KOPT-K1 (cell line): ENCODE data around the gene NPHP3.
"Not testable (repeated sequence)": the region's sequence is repeated elsewhere in the genome, so short reads cannot be mapped to it uniquely, and the experiment has no call there.

ENCODE experiments used
- H3K27ac ChIP-seq: fragments of 200-600 bp; sonication (generic); 2 replicates; pipeline ENCODE4 v1.5.1; 2016; ENCODE audit warnings: antibody characterized with exemption, mild to moderate bottlenecking, low read depth, low read length; ENCODE audit not compliant: poor library complexity, severe bottlenecking
- H3K36me3 ChIP-seq: fragments of 200-600 bp; sonication (generic); 2 replicates; pipeline ENCODE4 v1.5.1; 2017; ENCODE audit warnings: antibody characterized with exemption, mild to moderate bottlenecking, low read length, moderate library complexity; ENCODE audit not compliant: insufficient read depth
- H3K9me3 ChIP-seq: fragments of 200-600 bp; sonication (generic); 2 replicates; pipeline ENCODE4 v1.5.1; 2017; ENCODE audit warnings: antibody characterized with exemption, low read length, mild to moderate bottlenecking; ENCODE audit not compliant: insufficient read depth, poor library complexity, severe bottlenecking

NPHP3 gene, protein sequence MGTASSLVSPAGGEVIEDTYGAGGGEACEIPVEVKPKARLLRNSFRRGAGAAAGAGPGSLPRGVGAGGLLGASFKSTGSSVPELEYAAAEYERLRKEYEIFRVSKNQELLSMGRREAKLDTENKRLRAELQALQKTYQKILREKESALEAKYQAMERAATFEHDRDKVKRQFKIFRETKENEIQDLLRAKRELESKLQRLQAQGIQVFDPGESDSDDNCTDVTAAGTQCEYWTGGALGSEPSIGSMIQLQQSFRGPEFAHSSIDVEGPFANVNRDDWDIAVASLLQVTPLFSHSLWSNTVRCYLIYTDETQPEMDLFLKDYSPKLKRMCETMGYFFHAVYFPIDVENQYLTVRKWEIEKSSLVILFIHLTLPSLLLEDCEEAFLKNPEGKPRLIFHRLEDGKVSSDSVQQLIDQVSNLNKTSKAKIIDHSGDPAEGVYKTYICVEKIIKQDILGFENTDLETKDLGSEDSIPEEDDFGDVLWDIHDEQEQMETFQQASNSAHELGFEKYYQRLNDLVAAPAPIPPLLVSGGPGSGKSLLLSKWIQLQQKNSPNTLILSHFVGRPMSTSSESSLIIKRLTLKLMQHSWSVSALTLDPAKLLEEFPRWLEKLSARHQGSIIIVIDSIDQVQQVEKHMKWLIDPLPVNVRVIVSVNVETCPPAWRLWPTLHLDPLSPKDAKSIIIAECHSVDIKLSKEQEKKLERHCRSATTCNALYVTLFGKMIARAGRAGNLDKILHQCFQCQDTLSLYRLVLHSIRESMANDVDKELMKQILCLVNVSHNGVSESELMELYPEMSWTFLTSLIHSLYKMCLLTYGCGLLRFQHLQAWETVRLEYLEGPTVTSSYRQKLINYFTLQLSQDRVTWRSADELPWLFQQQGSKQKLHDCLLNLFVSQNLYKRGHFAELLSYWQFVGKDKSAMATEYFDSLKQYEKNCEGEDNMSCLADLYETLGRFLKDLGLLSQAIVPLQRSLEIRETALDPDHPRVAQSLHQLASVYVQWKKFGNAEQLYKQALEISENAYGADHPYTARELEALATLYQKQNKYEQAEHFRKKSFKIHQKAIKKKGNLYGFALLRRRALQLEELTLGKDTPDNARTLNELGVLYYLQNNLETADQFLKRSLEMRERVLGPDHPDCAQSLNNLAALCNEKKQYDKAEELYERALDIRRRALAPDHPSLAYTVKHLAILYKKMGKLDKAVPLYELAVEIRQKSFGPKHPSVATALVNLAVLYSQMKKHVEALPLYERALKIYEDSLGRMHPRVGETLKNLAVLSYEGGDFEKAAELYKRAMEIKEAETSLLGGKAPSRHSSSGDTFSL (N-terminal part only)

DNA sequence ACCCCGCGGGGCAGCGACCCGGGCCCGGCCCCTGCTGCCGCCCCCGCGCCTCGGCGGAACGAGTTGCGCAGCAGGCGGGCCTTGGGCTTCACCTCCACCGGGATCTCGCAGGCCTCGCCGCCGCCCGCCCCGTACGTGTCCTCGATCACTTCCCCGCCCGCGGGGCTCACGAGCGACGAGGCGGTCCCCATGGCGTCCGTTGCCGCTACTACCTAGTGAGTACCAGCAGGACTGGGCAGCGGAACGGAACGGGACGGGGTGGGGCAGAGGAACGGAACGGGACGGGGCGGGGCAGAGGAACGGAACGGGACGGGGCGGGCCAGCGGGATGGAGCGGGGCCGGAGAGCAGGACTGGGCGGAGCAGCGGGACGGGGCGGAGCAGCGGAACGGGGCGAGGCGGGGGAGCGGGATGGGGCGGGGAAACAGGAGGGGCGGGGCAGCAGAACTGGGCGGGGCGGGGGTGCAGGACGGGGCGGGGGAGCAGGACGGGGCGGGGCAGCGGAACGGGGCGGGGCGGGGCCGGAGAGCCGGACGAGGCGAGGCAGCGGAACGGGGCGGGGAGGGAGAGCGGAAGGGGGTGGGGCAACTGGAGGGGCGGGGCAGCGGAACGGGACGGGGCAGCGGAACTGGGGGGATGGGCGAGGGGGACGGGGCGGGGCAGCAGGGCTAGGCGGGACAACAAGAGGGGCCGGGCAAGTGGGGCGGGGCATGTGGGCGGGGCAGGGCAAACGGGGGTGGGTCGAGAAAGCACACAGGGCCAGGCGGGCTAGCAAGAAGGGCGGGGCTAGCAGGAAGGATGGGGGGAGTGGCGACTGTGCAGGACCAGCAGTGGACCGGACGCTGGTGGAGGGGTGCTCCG, at the start of gene NPHP3:
TSS of gene NPHP3 (minus strand) at position 245 of the 859 bp plus-strand sequence. CDS start at position 191, 54 bp downstream.
- Histone ChIP-seq H3K36me3 (no peaks in the 10 kb centered on the region), H3K9me3 (no peaks in the 10 kb centered on the region), H3K27ac (peak within 1 kb of the TSS; percentile 44)

DNA sequence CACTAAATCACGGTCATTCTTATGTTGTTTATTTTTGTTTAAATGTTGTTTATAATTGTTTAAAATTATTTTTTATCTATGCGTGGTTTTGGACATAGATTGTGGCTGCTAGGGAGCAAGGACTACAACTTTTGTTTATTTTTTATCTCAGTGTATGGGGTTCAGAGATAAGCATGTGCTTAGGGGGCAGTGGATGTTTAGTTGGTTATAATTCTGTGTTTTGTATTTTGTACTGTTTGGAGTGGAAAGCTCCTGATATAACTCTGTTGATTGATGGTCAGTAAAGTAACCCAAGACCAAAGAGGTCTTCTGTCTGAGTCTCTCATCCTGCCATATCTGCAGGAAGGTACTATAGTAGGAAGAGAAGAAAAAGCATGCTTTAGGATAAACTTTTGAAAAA, 36.5 kb upstream of the NPHP3 start:
- H3K36me3 ChIP-seq, result no peaks in the 10 kb centered on the region
- H3K27ac ChIP-seq, result no peak overlapping the region
- no peaks in the 10 kb centered on the region for H3K9me3 ChIP-seq

DNA sequence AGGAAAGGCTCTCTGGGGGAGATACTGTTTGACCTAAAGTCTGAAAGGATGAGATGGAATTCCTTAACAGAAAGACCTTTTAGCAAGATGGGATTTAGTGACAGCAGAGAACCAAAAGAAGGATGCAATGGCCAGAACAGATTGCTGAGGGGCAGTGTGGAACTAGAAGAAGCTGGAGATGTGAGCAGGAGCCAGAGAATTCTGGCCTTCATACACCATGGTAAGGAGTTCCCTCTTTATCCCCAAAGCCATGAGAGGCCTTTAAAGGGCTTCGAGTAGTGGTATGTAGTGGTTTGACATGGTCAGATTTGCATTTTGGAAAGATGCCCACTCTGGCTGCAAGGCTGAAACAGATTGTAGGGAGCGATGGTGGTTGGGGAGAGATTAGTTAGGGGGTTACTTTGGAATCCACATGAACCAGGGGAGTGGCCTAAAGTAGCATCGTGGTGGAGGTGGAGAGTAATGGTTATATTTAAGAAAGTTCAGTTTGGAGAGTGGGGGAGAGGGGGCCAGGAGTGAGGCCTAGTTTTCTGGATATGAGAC, 34.0 kb upstream of the NPHP3 start:
- Histone ChIP-seq H3K9me3 (no peaks in the 10 kb centered on the region), H3K27ac (no peak overlapping the region), H3K36me3 (no peaks in the 10 kb centered on the region)

DNA sequence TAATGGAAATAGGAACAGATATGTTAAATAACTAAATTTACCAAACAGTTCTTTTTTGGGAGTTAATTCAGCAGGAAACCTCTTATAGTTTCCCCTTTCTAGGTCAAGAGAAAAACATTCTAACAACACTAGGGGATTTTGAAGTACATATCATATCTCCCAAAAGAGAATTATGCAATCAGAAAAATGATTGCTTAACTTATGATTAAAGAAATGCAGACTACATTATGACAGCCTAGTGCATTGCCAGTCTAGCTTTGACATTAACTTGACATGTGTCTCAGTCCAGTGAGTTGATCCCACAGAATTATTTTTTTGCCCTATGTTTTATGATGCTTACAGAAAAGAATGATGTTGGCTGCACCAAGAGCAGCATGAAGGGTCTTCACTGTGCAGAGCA, 31.7 kb upstream of the NPHP3 start:
- Histone ChIP-seq H3K36me3 (no peaks in the 10 kb centered on the region), H3K27ac (no peak overlapping the region), H3K9me3 (no peaks in the 10 kb centered on the region)

DNA sequence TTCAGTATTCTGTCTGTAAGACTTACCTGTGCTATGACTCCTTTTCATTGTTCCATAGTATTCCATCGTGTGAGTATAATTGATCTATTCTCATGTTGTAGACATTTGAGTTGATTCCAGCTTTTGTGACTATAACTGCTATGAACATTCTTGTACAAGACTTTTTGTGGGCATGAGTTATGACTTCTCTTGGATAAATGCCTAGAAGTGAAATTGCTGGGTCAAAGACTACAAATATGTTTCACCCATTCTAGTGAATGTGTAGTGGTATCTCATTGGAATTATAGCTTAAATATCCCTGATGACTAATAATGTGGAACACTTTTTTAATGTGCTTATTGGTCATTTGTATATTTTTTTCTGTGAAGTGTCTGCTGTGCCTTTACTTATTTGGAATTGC, 27.6 kb upstream of the NPHP3 start:
- H3K36me3 ChIP-seq, result no peaks in the 10 kb centered on the region
- H3K27ac ChIP-seq, result no peak overlapping the region
- H3K9me3 ChIP-seq, result no peaks in the 10 kb centered on the region

DNA sequence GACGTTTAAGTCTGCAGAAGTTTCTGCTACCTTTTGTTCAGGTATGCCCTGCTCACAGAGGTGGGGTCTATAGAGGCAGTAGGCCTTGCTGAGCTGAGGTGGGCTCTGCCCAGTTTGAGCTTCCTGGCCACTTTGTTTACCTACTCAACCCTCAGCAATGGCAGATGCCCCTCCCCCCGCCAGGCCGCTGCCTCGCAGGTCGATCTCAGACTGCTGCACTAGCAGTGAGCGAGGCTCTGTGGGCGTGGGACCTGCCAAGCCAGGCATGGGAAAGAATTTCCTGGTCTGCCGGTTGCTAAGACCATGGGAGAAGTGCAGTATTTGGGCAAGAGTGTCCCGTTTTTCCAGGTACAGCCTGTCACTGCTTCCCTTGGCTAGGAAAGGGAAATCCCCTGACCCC, 24.5 kb upstream of the NPHP3 start:
- H3K36me3 ChIP-seq, H3K27ac ChIP-seq, H3K9me3 ChIP-seq: not testable (repeated sequence)

DNA sequence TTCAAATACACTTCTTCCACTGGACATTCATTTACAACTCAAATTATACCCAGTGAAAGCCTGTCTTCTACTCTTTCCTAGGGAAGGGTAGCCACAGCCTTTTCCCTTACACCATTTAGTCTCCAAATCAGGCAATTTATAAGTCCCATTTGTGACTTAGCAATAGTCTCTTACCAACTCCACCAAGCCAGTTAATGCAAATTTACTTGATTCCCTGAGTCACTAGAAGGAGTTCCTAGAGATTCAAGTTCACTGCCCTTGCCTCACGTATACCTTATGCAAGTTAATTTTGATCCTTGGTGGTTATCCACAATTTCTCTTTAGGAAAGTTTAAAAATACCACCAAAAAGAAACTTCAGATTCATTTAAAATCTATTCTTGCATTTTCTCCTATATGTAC, 16.1 kb upstream of the NPHP3 start:
- H3K9me3 ChIP-seq, result no peaks in the 10 kb centered on the region
- H3K36me3 ChIP-seq, result no peaks in the 10 kb centered on the region
- H3K27ac ChIP-seq, result no peak overlapping the region

DNA sequence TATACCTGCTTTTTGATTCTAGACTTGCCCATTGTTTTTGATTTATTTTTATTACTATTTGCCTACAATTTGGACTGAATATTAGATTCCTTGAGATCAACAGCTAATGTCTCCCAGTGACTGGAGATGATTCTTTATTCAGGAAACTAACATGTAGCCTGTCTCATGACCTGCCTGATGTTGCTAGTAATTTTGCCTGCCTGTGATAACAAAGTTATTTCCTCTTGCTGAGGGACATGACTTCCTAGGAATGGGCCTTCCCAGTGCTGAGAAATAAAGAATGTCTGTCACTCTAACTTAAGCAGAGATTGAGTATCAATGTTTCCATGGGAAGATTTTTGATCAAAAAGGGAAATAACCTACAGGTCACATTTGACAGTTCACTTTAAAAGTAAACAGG, 13.4 kb upstream of the NPHP3 start:
- H3K27ac ChIP-seq, result no peak overlapping the region
- H3K9me3 ChIP-seq, result no peaks in the 10 kb centered on the region

DNA sequence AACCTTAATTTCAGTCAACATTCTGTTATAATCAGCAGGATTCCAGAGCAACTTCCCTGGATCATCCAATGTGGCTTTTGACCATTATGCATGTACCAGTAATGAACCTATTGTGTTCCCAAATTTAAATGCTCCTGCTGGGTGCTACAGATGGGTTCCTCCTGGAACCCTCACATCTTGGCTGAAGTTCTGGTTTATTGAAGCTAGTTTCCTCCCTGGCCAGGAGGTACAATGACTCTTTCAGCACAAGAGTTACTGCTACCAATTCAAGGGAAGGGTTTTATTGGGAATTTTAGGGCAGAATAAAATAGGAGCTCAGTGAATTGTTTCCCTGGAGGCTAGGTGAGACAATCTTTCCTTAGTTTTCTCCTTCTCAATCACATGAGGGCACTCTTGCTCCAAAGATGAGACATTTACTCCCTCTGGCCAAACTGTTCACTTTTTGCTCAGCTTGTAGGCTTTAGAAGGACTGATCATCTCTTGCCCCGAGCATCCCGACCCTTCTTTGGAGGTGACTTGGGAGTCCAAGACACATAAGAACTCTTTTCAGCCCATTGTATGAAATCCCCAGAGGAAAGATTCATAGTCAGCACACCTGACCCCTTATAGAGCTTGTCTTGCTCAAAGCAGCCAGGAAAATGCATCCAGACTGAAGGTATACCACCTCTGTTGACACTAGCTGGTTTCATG, 8.8 kb upstream of the NPHP3 start:
- H3K36me3 ChIP-seq, result no peaks in the 10 kb centered on the region
- no peaks in the 10 kb centered on the region for H3K9me3 ChIP-seq
- no peak overlapping the region for H3K27ac ChIP-seq

More for the DNA sequence above, 13.4 kb upstream of the NPHP3 start:
- H3K36me3 ChIP-seq, result no peaks in the 10 kb centered on the region

DNA sequence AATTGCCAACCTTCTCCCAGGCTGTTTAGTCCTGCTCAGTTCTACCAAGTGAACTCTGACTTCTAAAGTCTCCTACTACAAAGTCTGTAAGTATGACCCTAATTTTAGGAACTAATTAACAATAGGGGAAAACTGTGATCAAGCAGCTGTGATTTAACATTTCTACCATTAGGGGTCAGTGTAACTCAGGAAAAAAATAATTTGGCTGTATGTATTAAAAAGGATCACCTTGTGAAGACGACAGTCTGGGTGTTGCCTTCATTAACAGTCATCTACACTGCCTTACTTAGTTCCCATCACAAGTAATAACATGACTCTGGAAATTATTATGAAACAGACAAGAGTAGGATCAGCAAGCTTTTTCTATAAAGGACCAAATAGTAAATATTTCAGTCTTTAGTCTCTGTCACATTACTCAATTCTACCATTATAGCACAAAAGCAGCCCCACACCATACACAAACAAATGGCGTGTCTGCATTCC, 4.2 kb upstream of the NPHP3 start:
- Histone ChIP-seq H3K36me3 (no peaks in the 10 kb centered on the region), H3K9me3 (no peaks in the 10 kb centered on the region), H3K27ac (no peak overlapping the region)

DNA sequence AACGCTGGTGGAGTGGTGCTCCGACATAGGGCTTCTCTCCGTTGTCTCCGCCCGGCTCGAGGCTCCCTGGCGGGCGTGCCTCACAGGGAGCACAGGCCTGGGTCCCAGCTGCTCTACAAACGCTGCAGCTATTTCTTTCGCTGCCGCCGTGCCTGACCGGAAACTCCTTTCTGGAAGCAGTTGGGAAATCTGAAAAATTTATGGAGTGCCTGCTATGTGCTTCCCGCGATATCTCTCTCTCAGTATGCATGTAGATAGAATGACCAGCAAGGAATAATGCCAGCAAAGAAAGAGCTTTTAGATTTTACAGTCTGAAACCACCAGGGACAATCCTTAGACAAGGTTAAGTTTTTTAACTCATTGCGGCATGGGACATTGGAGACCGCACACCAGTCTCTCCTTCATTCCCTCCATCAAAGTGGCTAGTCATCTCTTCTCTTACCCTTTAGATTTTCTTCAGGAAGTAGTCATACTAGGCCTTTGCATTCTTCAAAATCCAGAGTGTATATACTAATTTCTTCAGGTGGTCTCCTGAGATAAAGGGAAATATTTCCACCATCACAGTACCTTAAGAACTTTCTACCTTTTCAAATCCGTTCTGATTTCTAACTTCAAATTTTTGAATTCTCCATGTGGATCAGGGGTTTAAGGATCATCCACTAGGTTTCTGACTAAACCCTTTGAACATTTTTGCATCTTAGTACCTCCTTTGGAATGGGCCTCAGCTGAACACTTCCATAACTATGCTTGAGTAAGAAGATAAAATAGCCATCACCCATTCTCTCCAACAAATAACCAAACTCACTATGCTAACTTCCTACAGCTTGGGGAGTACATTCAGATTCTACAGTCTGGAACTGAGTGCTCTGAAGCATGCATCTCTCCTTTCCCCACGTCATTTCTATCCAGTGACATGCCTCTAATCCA, 1.1 kb upstream of the NPHP3 start:
- no peaks in the 10 kb centered on the region for H3K36me3 ChIP-seq
- H3K9me3 ChIP-seq, result no peaks in the 10 kb centered on the region
- peak overlapping the region; percentile 41 for H3K27ac ChIP-seq

DNA sequence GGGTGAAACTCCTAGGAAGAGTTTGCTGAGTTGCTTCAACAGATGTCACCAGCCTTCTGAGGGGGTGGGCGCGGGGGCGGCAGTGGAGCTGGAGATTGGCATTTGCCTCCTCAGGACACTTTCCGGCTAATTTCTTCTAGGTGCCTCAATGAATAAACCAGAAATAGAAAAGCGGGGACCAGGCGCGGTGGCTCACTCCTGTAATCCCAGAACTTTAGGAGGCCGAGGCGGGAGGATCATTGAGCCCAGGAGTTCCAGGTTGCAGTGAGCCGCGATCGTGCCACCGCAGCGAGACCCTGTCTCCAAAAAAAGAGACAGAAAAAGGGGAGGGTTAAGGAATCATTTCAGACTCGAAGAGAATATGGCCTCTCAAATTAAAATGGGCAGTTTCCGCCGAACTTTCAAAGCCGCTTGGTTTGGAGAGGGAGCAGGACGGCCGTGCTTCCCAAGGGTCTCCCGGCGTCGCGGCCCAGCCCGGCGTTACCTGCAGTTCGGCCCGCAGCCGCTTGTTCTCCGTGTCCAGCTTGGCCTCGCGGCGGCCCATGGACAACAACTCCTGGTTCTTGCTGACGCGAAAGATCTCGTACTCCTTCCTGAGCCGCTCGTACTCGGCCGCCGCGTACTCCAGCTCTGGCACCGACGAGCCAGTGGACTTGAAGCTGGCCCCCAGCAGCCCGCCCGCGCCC, 587 bp downstream of the NPHP3 start:
- Histone ChIP-seq H3K36me3 (peaks cover 2% of the 10 kb centered on the region; the same call in 1 of the 2 replicates), H3K9me3 (no peaks in the 10 kb centered on the region), H3K27ac (peak overlapping the region; percentile 44)
